Retina (tissue), 1 donor: Measurements from ENCODE around the gene FAM25C.
"Not testable (repeated sequence)": the region's sequence is repeated elsewhere in the genome, so short reads cannot be mapped to it uniquely, and the experiment has no call there.

ENCODE experiments used
- DNase-seq: peaks from one replicate; pipeline ENCODE4 v3.0.0-alpha.2; 2016

Gene FAM25C

GRCh38 chr10:47999691-48000090, at the start of gene FAM25C:
Gene FAM25C, minus strand, starts transcription at chr10:47999791. Its CDS starts 26 bp downstream, at chr10:47999765.
- DNase-seq, result not testable (repeated sequence)

GRCh38 chr10:48044557-48044956, 45.0 kb upstream of the FAM25C start:
- not testable (repeated sequence) for DNase-seq

GRCh38 chr10:48031390-48031789, 31.8 kb upstream of the FAM25C start:
- DNase-seq, result not testable (repeated sequence)

- DNase-seq, result not testable (repeated sequence)
These were observed 2.7 kb upstream of the FAM25C start for GRCh38 chr10:48002306-48002705.

DNA sequence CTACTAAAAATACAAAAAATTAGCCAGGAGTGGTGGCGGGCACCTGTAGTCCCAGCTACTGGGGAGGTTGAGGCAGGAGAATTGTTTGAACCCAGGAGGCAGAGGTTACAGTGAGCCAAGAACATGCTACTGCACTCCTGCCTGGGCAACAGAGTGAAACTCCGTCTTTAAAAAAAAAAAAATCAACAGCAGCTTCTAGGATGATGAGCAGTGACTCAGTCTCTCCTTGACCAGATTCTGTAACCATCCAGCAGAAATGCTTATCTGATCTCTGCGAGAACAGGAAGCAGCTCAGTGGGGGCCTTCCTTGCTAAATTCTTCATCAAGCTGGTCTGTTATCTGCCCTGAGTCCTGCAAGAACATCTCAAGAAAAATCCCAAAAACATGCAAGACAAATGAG, 5.5 kb downstream of the FAM25C start:
- not testable (repeated sequence) for DNase-seq

- DNase-seq, result not testable (repeated sequence)
These were observed 7.0 kb downstream of the FAM25C start for GRCh38 chr10:47992560-47992959.

GRCh38 chr10:47991706-47992105, 7.9 kb downstream of the FAM25C start:
- not testable (repeated sequence) for DNase-seq

- DNase-seq, result not testable (repeated sequence)
These were observed 9.5 kb downstream of the FAM25C start for GRCh38 chr10:47990097-47990496.

GRCh38 chr10:47989542-47989950, 10.0 kb downstream of the FAM25C start:
- not testable (repeated sequence) for DNase-seq

DNA sequence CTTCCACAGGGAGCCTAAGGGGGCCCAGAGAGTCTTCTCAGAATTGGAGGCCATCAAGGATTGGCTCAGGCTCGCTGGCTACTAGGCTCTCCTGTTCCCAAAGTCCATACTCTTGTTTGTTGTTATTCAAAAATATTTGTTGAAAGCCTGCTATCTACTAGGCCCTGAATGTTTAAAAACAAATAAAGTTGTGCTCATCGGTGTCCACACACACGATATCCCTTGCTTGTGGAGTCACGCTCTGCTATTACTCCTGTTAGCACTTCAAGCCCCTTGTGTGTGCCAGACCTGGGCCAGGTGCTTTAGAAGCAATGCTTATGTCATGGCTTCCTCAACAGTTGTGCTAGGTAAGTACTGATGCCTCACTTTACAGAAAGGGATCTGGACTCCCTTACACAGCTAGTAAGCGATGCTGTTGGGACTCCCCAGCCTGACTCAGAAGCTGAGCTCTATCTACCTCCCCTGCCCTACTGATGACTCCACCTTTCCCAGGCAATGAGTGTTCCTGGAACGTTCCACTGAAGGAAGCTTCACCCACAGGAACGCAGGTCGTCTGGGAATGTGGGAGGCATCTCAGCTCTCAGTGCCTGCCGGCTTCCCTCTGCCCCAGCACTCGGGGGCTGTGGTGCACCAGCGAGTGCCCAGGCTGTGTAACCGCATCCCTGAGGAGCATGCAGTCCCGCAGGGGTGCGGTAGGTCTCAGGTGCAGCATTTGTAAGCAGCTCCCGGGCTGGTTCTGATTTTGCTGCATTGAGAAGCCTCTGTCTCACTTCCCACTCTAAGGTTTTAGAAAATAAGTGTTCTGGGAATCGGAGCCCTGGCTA, 10.7 kb downstream of the FAM25C start:
- not testable (repeated sequence) for DNase-seq

DNA sequence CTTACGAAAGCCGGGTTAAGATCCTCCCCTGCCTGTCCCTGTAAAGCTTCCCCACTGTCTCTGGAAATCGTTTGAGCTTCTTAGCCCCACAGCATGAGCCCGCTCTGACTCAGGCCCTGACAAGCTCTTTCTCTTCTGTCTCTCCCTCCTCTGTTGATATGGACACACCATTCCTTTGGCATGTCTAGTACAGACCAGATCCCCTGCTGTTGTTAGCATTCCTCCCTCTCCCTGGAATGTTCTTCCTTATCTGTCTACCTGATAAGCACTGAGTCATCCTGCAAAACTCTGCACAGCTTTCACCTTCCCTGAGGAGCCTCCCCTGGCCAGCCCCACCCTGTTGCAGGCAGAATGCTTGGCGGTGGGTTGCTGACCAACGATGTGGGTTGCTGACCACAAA, 11.6 kb downstream of the FAM25C start:
- not testable (repeated sequence) for DNase-seq

DNA sequence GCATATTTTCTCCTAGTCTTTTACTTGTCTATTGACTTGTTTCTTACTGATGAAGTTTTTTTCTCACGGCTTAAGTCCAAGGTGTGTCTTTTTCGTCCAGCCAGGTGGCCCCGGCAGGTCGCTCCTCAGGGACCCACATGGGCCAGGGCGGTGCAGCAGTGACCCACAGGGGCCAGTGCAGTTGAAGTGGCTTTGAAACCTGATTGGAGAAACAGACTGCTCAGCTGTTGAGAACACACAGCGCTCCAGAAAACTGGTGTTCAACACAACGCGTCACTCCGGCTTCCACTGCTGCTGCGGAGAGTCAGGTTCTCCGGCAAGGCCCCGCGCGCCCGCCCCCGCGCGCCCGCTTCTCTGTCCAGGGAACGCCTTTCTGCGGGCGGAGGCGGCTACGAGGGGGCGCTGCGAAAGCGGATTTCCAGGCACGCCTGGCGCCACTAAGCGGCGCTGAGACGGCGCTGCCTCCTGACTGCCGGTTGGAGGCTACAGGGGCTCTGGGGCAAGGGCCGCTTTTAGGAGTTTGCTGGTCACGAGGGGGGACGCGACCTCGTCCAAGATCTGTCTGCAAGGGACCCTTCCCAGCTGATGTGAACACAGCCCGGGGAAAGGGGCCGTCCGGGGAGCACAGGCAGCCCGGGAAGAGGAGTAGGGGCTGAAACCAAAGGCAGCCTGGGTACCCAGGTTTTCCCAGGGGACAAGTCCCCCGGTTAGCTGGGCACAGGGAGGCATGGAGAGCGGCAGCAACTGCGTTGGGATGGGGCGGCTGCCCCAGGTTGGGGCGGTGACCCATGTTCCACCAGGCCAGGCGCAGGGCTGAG, 13.0 kb downstream of the FAM25C start:
- DNase-seq, result peak; percentile 18

DNA sequence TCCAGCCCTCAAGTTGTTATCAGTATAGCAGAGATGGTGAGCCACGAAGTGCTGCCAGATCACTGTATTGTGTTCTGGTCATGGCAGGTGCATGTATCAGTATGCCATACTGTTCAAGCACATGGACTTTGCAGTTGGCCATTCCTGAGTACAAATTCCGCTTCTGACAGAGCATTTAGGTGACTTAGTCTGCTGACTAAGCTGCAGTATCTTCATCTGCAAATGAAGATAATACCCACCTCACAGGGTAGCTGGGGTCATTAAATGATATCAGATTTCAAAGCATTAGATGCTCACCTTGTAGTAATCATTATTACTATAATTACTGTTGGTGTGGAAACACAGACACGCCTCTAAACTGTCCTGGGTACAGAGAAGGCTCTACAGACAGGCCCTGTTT, 24.2 kb downstream of the FAM25C start:
- not testable (repeated sequence) for DNase-seq

DNA sequence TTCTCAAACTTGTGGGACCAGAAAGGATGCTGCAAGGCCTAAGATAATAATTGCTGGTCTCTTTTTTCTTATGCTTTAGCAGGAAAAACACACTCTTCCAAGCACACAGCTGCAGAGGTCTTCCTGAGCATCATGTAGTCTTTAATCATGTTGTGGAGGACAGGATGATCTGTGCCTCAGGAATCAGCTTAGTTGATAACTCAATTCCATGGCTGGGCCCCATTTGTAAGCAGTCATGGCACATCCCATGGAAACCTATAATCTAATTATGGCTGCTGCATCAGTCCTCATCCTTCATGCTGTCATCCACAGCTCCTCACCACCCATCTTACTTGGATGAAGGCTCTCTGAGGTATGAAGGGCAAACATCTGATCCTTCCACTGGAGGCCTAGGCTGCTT, 26.5 kb downstream of the FAM25C start:
- DNase-seq, result not testable (repeated sequence)

DNA sequence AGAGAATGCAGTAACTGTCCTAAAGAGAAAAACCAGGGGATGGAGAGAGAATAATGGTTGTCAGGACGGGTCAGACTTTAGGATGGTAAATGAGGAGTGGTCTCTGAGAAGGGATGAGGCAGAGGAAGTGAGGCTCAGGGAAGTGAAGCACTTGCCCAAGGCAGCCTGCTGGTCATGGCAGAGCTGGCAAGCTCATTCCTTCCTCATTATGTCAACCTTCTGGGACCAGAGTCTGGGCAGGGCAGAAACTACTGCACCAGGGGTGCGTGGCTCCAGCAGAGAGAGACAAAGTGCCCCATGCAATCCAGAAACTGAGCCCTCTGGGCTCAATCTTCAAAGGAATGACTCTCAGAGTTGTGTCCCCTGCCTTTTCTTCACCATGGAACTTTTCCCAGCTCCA, 27.5 kb downstream of the FAM25C start:
- DNase-seq, result not testable (repeated sequence)

- not testable (repeated sequence) for DNase-seq
These were observed 28.0 kb downstream of the FAM25C start for GRCh38 chr10:47971598-47971997.

GRCh38 chr10:47970047-47970446, 29.5 kb downstream of the FAM25C start:
- not testable (repeated sequence) for DNase-seq

- DNase-seq, result not testable (repeated sequence)
These were observed 30.6 kb downstream of the FAM25C start for GRCh38 chr10:47968988-47969387.

- not testable (repeated sequence) for DNase-seq
These were observed 35.1 kb downstream of the FAM25C start for GRCh38 chr10:47964280-47965063.

GRCh38 chr10:47962785-47963184, 36.8 kb downstream of the FAM25C start:
- DNase-seq, result not testable (repeated sequence)

DNA sequence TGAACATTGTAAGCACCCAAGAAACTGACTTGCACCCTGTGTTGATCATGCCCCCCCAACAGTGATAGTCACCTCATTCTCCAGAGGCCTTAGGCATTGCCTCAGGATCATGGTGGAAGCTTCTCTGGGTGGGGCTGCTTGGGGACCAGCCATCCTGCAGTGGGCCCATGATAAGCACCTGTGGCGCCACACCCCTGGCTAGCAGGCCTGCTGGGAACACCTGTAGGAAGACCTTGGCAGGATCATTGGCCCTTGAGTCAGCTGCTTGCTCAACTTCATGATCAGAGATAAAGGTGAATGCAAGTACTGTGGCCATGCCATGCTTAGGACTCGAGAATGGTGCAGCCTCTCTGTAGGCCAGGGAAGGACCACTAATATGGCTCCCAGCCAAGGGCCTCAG, 38.9 kb downstream of the FAM25C start:
- DNase-seq, result not testable (repeated sequence)

GRCh38 chr10:47959677-47960076, 39.9 kb downstream of the FAM25C start:
- DNase-seq, result not testable (repeated sequence)

DNA sequence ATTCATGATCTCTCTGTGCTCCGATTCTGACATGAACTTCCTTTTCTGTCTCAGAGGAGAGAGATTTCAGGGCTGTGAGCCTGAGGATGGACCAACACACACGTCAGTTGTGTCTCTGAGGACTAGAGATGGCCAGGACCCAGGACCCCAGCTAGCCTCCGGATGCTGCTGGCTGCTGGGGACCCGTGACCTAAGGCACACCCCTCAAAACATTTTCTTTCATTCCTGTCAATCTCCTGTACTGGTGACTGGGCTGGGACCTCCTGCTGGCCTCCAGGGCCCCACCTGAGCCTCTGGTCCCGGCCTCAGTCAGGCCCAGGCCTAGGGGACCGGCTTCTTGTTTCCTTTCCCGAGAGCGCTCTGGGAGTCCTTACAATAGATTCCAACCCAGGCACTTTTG, 42.4 kb downstream of the FAM25C start:
- DNase-seq, result not testable (repeated sequence)
